HG02759 (cell line): ENCODE results near the gene CAMK1D.
"Not testable (repeated sequence)": the region's sequence is repeated elsewhere in the genome, so short reads cannot be mapped to it uniquely, and the experiment has no call there.

ENCODE experiments used
- ATAC-seq: cut with Tn5 transposase; IDR thresholded peaks from one replicate; pipeline ENCODE4 v1.9.1; 2021; ENCODE audit warnings: mild to moderate bottlenecking, moderate library complexity; ENCODE audit not compliant: unreplicated experiment

CAMK1D gene

GRCh38 chr10:12710157-12710556 is 360.8 kb downstream of the CAMK1D start:
- no peak for ATAC-seq

GRCh38 chr10:12710594-12711349 is 361.4 kb downstream of the CAMK1D start:
- ATAC-seq: peak; percentile 83

DNA sequence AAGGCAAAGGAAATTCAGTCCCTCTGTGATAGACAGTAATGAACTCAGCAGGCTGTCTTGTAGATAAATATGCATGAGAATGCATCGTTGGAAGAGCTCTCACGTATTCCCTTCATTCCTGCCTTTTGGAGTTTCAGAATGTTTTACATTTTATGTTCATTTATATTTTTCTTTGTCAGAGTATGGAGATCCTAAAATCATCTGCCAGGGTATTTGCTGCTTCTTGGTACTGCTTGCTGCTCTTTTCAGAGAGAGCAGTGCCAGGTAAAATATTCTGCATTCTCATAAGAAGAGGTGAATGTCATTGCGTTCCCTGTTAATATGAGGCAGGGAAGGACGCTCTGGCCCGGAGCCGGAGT is 362.0 kb downstream of the CAMK1D start:
- ATAC-seq: no peak

DNA sequence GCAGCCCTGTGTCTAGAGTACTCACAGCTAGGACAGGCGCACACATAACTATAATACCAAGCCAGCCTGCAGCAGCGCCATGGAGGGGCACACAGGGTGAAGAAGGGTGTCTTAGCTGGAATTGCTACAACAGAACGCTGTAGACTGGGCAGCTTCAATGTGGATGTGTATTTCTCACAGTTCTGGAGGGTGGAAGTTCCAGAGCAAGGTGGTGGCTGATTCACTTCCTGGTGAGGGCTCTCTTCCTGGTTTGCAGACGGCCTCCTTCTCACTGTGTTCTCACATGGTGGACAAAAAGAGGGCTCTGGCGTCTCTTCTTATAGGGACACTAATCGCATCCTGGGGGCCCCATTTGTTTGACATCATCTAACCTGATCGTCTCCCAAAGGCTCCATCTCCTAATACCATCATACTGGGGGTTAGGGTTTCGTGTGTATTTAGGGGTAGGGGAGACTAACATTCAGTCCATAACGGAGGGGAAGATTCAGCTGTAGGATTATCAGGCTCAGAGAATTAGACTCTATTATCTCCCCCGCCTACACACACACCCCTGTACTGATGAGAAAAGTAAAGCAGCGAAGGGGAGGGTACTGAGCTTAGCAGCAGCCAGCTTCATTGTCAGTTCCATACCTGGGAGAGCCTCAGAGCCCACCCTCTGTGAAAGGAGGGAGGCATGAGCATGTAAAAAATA is 363.1 kb downstream of the CAMK1D start:
- ATAC-seq: no peak

DNA sequence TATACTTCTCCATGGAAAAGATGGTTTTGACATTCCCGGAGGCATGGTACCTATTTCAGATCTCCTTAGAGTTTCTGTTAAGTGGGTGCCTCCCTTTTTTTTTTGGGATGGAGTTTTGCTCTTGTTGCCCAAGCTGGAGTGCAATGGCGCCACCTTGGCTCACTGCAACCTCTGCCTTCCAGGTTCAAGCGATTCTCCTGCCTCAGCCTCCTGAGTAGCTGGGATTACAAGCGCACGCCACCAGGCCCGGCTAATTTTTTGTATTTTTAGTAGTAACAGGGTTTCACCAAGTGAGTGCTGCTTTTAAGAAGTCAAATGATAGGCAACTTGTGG is 363.6 kb downstream of the CAMK1D start:
- not testable (repeated sequence) for ATAC-seq

DNA sequence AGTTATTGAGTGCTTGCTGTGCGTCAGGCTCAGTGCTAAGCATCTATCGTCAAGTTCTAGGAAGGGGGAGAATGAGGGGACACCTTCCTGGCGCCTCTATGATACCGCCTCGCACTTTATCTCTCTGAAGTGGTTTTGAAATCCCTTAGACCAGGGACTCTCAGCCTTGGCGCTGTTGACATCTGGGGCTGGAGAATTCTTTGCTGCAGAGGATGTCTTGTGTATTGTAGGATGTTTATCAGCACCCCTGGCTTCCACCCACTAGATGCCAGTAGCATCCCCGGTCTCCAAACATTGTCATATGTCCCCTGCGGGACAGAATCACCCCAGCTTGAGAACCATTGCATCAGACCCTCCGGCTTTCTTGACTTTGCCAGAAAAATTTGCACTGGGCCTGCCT is 366.7 kb downstream of the CAMK1D start:
- ATAC-seq: no peak

DNA sequence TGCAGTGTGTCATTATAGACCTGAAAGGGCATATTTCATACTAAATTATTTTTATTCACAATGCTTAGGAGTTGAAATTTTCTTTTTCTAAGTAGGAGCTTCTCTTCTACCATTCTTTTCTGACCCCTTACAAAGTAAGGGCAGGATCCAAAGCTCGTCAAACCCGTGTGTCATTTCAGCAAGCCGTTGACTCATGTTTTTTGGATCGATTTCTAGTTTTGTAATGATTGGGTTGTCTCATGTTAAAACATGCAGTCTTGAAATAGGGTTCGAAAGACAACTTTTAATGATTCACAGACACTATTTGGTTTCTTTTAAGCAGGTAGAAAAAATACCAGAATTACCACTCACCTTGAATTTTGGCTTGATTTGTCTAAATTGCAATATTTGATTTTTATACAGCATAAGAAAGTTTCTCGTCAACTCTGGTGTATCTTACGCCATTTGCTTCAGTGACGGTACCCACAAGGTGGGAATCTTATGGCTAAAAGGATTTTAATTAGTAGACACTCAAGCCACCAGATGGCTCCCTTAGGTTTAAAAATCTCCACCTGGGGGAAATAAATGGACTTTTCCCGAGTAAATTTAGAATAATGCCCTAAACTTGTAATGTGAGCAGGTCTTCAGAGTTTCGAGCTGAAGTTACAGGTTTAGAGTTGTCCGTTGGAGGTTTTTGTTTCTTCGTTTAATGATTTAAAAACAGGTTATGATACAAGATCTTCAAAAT is 368.8 kb downstream of the CAMK1D start:
- no peak for ATAC-seq

DNA sequence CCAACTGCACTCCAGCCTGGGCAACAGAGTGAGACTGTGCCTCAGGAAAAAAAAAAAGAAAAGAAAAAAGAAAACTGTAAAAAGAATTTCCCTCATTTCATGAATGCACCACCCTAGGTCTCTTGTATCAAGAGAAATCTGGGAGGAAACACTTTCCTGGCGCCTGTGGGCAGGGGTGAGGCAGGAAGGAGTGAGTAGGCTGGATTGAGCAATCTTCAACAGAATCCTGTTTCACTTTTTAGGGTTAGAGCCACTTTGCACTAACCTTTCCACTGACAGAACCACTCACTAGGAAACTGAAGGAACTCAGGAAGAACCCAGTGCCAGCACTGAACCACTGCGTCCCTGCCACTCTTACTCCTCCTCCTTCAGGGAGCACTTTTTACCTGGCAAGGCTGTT is 370.0 kb downstream of the CAMK1D start:
- no peak for ATAC-seq

GRCh38 chr10:12720217-12720981 is 371.1 kb downstream of the CAMK1D start:
- ATAC-seq: no peak

GRCh38 chr10:12721334-12721733 is 372.0 kb downstream of the CAMK1D start:
- ATAC-seq: no peak

DNA sequence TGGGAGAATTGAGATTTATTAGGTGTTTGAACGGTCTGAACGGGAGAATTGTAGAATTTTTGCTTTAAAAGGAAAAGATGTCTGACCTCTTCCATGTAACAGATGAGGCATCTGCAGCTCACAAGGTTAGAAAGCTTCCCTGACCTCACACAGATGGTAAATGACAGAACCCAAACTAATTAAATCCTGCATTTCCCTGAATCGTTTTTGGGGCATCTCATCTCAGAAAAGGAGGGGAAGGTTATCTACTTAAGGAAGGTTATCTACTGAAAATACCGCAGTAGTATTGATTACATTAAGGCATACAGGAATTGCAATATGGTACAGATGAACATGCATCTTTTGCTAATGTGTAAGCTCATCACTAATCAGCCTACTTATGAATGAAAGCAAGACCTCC is 373.9 kb downstream of the CAMK1D start:
- ATAC-seq: no peak

DNA sequence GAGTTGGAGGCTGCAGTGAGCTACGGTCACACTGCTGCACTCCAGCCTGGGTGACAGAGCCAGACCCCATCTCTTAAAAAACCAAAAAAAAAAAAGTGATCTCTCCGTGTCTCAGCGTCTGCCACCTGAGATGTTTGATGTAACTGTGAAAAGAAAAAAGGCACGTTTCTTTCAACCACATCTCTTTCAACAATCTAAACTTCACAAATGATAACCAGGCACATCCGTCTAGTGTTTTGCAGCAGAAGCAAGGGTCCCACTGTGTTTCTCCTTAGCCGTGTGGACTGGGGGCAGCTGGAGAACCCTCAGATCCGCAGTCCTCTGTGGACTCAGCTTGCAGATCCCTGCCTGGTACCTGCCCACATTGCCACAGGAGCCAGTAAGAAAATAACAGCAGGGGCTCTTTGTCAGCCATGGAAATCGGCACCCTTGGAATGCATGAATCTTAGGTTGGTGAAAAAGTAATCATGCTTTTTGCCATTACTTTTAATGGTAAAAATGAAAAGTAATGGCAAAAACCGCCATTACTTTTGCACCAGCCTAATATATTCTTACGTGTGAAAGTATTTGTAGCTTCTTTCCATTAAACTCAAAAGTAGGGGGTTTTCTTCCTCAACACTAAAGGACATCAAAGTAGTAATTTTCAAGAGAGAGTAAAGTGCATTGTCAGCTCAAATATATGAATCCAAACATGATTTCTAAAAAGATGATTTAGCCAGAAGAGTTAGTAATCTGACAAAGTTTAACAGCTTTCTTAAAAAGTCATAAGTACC is 375.6 kb downstream of the CAMK1D start:
- no peak for ATAC-seq

- ATAC-seq: not testable (repeated sequence)
Measured at GRCh38 chr10:12725580-12725888, 376.2 kb downstream of the CAMK1D start.

DNA sequence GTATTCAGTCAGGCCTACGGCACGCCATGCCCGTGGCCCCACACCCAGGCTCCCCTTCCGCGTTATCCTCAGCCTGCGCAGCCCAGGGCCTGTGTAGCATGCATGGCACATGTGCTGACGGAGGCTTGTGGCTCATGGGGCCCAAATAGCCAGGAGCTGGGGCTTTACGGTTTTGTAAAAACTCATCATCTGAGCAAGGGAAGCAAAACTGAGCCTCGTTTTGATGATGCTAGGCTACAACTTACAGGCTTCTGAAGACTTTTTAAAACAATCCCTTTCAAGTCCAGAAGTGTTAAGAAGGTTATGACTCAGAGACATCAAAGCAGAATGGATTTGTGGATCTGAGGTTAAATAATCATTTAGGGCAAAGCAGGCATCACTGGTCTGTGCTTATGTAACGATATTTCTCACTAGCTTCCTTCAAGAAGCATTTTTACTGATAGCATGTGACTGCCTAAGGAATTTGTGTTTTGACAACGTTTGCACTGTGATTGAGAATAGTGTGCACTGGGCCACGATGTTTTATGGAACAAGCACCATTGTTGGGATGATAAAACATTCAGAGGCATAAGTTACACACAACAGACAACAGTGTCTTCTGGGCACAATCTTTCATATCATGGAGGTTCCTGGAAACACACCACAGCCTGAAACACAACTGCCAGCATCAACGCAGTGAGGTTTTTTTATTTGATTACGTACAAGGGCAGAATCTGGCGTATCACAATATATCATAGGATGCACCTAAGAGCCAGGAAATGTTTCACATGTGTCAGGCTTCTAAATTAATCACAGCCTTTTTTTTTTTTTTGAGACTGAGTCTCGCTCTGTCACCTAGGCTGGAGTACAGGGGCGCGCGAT is 377.9 kb downstream of the CAMK1D start:
- ATAC-seq: no peak

- no peak for ATAC-seq
Measured at GRCh38 chr10:12727832-12728215, 378.5 kb downstream of the CAMK1D start.

DNA sequence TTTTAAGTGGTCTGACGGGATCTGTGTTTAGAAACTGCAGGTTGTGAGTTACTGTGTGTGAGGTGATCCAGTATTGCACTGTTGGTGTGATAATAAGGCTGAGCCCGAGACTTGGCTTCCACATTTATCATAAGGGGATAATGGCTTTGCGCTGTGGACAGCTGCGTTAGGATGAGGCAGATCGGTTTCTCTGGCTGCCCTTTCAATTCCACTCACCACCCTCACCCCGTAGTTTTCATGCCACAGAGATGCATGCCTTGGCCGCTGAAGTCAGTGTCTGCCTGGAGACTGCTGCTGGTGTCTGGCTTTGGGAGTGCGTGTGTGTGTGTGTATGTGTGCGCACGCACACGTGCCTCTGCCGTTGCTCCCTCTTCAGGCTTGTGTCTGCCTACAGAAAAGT is 379.1 kb downstream of the CAMK1D start:
- ATAC-seq: no peak

- no peak for ATAC-seq
Measured at GRCh38 chr10:12729885-12730284, 380.5 kb downstream of the CAMK1D start.

- no peak for ATAC-seq
Measured at GRCh38 chr10:12730809-12731519, 381.6 kb downstream of the CAMK1D start.

- ATAC-seq: no peak
Measured at GRCh38 chr10:12733271-12733670, 383.9 kb downstream of the CAMK1D start.
